Peyer's patch (tissue), 4 donors: ENCODE results near the gene KCNMB3. TPM values are rescaled to one million over a fixed set of nuclear protein-coding genes. Genes with fewer than 3 reads are reported as not detected.
"Not testable (repeated sequence)": the region's sequence is repeated elsewhere in the genome, so short reads cannot be mapped to it uniquely, and the experiment has no call there.

Experiments
- DNase-seq, 3 donors: peaks; one replicate each; pipeline ENCODE4 v3.0.0-alpha.2; 2017 to 2019
- H3K27ac ChIP-seq, 4 donors: fragments of 200-600 bp; sonication (generic); one replicate each; pipeline ENCODE4 v1.5.1; 2016 to 2019
- H3K27me3 ChIP-seq, 2 donors: fragments of 200-600 bp; sonication (generic); one replicate each; pipeline ENCODE4 v1.5.1; 2019
- H3K36me3 ChIP-seq, 3 donors: fragments of 200-600 bp; sonication (generic); one replicate each; pipeline ENCODE4 v1.5.1; 2016 to 2019
- H3K4me1 ChIP-seq, 4 donors: fragments of 200-600 bp; sonication (generic); one replicate each; pipeline ENCODE4 v1.5.1; 2016 to 2019
- H3K4me3 ChIP-seq, 4 donors: fragments of 200-600 bp; sonication (generic); 1 replicate in 3 of 4; 2 replicates in 1 of 4; pipeline ENCODE4 v1.5.1; 2016 to 2019; ENCODE audit warnings: mild to moderate bottlenecking in 1 of 4
- H3K9me3 ChIP-seq, 4 donors: fragments of 200-600 bp; sonication (generic); one replicate each; pipeline ENCODE4 v1.5.1; 2016 to 2019; ENCODE audit warnings: mild to moderate bottlenecking in 1 of 4
- CTCF ChIP-seq, 6 experiments: fragments of 450-650 bp in 4 of 6; fragments of 200-600 bp in 2 of 6; sonication (generic) in 1 of 6; IDR thresholded peaks; one replicate each; pipeline ENCODE4 v1.5.1; 2017 to 2019; ENCODE audit warnings: antibody characterized with exemption in 6 of 6, mild to moderate bottlenecking in 3 of 6, moderate library complexity in 1 of 6
- POLR2A ChIP-seq, 2 donors: fragments of 450-650 bp; IDR thresholded peaks; one replicate each; pipeline ENCODE4 v1.5.1; 2017; ENCODE audit warnings: antibody characterized with exemption in 2 of 2, mild to moderate bottlenecking in 2 of 2, moderate library complexity in 2 of 2
- total RNA-seq, 4 donors: library from RNA; depleted of rRNA; stranded (reverse); fragments of >200 nt; gene quantifications; one replicate each; pipeline ENCODE4 v1.1.0, GENCODE V29; 2016

KCNMB3 gene
- total RNA-seq, 4 donors from 2014 or later, result 1.6 to 18.2 (median 4.6) TPM

DNA sequence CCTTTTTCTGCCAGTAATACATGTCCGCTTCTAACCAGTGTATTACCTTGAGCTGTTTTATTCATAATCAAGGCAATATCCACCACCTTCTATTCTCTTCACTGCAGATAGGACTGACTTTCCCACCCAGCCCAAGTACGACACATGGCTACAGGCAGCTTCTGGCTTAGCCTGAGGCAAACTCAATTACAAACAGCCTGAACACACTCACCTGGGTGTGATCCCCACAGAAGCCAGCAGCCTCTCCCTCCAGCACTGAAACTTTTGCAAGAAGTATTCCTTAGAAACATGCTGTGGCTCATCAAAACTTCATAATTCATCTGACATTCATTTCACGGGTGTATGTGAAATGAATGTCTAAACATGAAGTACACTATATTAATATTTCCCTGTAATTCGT is 13.5 kb upstream of the KCNMB3 start:
- DNase-seq, result no peak
- peaks cover 0 to 5% (median 0%) of the 10 kb centered on the region in 4 donors for H3K4me1 ChIP-seq
- no peaks in the 10 kb centered on the region for H3K36me3 ChIP-seq
- no peak for TF ChIP-seq CTCF (IDR thresholded peaks at IDR 0.05)
- no peak for TF ChIP-seq POLR2A (IDR thresholded peaks at IDR 0.05)
- H3K4me3 ChIP-seq, result no peak overlapping the region
- H3K9me3 ChIP-seq, result no peaks in the 10 kb centered on the region
- no peaks in the 10 kb centered on the region for H3K27me3 ChIP-seq
- no peak overlapping the region for H3K27ac ChIP-seq

DNA sequence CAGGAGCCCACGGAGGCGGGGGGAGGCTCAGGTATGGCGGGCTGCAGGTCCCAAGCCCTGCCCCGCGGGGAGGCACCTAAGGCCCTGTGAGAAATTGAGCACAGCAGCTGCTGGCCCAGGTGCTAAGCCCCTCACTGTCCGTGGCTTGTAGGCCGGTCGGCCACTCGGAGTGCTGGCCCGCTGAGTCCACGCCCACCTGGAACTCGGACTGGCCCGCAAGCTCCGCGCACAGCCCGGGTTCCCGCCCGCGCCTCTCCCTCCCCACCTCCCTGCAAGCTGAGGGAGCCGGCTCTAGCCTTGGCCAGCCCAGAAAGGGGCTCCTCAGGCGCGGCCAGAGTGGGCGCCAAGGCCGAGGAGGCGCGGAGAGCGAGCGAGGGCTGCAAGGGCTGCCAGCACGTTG is 12.2 kb upstream of the KCNMB3 start:
- Histone ChIP-seq H3K27ac (no peak overlapping the region), H3K27me3 (no peaks in the 10 kb centered on the region), H3K36me3 (no peaks in the 10 kb centered on the region), H3K4me1 (peaks cover 0 to 5% (median 0%) of the 10 kb centered on the region in 4 donors), H3K9me3 (no peaks in the 10 kb centered on the region), H3K4me3 (no peak overlapping the region)
- no peak for DNase-seq
- no peak for TF ChIP-seq POLR2A (IDR thresholded peaks at IDR 0.05)
- TF ChIP-seq CTCF (IDR thresholded peaks at IDR 0.05), result no peak

DNA sequence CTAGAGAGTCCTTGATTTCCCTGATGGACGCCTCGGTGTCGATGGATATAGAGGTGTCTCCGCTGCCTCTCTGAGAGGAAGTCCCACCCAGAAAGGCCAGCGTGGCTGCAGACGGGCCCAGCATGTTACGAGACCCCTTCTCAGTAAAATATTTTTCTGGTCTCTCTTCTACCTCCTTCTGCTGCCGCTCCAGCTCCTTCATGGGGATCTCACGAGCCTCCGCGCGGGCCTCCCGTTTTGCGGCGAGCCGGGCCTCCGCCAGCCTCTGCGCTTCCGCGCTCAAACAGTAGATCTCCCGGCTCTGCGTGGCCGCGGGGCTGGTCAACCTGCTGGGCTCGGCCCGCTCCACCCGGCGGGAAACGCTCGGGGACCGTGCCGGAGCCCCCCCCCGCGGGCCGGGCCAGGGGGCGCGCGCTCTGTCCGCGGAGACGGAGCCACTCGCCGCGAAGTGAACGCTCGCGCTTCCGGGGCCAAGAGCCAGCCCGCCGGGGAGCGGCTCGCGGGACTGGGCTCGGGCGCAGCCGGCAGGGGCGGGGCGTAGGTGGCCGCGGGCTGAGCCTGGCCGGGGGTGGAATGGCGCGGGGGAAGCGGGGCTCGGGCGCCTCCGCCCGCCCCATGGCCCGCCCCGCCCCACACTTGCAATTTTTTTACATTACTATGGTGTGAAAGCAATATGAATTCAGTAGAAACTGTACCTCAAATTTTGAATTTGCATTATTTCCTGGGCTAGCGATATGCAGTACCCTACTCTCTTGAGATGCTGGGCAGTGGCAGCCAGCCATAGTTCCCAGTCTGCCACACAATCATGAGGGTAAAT is 10.2 kb upstream of the KCNMB3 start:
- H3K36me3 ChIP-seq, result no peaks in the 10 kb centered on the region
- DNase-seq, result peak; percentile 71 to 85 (median 84)
- H3K27me3 ChIP-seq, result no peaks in the 10 kb centered on the region
- H3K9me3 ChIP-seq, result no peaks in the 10 kb centered on the region
- peak overlapping the region; percentile 62 to 89 (median 70) for H3K4me3 ChIP-seq
- H3K4me1 ChIP-seq, result peaks cover 0 to 5% (median 0%) of the 10 kb centered on the region in 4 donors
- TF ChIP-seq POLR2A (IDR thresholded peaks at IDR 0.05), result peak in 1 of 2 donors; percentile 19
- TF ChIP-seq CTCF (IDR thresholded peaks at IDR 0.05), result no peak
- H3K27ac ChIP-seq, result peak overlapping the region; percentile 29 to 66 (median 41)

DNA sequence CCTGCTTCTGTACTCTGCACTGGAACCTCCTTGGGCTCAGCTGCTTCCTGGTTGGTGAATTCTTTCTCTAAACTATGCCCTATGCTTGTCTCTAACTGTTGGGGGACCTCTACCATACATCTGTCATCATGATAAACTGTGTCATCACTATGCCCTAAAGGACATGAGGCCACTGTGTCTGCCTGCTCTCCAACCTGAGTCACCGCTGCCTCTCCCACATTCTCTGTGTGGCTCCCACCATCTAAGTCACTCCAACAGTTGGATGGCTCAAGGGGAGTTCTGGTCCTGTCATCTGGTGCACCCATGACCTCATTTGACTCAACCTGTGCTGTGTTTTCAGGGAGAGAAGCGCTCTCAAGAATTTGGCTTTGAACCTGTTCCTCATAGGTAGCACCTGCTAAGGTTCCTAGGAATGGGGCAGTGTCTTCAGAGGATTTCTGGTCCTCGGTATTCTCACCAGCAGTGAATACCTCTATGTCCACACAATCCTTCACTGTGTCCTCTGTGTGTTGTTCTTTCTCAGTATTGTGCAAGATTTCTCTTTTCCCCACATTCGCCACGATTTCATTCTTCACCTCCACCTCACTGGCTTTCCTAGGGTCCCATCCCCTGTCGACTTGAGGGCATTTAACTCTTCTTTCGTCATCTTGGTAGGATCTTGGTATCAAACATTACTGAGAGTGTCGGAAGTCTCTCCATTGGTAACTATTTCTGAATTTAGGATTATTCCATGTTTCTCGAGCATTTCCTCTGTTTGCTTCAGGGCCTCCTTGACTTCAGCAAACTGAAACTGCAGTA is 9.2 kb upstream of the KCNMB3 start:
- DNase-seq, result not testable (repeated sequence)

GRCh38 chr3:179258820-179259219 is 7.9 kb upstream of the KCNMB3 start:
- DNase-seq, result no peak
- no peaks in the 10 kb centered on the region for H3K36me3 ChIP-seq
- H3K4me3 ChIP-seq, result no peak overlapping the region
- no peaks in the 10 kb centered on the region for H3K9me3 ChIP-seq
- H3K27me3 ChIP-seq, result no peaks in the 10 kb centered on the region
- peaks cover 0 to 5% (median 0%) of the 10 kb centered on the region in 4 donors for H3K4me1 ChIP-seq
- TF ChIP-seq POLR2A (IDR thresholded peaks at IDR 0.05) (no peak), CTCF (IDR thresholded peaks at IDR 0.05) (no peak)
- no peak overlapping the region for H3K27ac ChIP-seq

More for the DNA sequence above, 9.2 kb upstream of the KCNMB3 start:
- not testable (repeated sequence) for H3K27me3 ChIP-seq, H3K27ac ChIP-seq, H3K4me1 ChIP-seq, H3K36me3 ChIP-seq, H3K9me3 ChIP-seq, H3K4me3 ChIP-seq

DNA sequence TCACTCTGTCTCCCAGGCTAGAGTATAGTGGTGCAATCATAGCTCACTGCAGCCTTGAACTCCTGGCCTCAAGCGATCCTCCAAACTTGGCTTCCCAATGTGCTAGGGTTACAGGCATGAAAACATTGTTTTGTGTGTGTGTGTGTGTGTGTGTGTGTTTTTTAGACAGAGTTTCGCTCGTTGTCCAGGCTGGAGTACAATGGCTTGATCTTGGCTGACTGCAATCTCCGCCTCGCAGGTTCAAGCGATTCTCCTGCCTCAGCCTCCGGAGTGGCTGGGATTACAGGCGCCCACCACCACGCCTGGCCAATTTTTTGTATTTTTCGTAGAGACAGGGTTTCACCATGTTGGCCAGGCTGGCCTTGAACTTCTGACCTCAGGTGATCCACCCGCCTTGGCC is 6.8 kb upstream of the KCNMB3 start:
- H3K36me3 ChIP-seq, H3K4me3 ChIP-seq, H3K27ac ChIP-seq, H3K27me3 ChIP-seq, DNase-seq, H3K4me1 ChIP-seq, H3K9me3 ChIP-seq: not testable (repeated sequence)
